ENCODE data around the gene GTF3C4. TPM values are rescaled to one million over a fixed set of nuclear protein-coding genes. Genes with fewer than 3 reads are reported as not detected.

Gene GTF3C4
- total and polyA plus RNA-seq, 2 experiments from 2014 or later: 9.5 to 39.6 TPM

GRCh38 chr9:132631280-132631679 is 39.0 kb upstream of the GTF3C4 start:
- H3K4me3 ChIP-seq: no peak overlapping the region
- H3K27ac Mint-ChIP-seq: no peak overlapping the region
- no peaks in the 10 kb centered on the region for H3K9me2 ChIP-seq (ENCODE audit: insufficient read depth)
- no peaks in the 10 kb centered on the region for H3K9me3 Mint-ChIP-seq
- peaks cover 10% of the 10 kb centered on the region for H3K4me1 ChIP-seq (ENCODE audit: insufficient read depth)
- no peak overlapping the region for H3K27ac ChIP-seq (ENCODE audit: low read depth)
- H3K4me2 ChIP-seq: no peak overlapping the region
- peaks cover 2% of the 10 kb centered on the region for H3K27me3 Mint-ChIP-seq (ENCODE audit: insufficient read depth, low read depth, poor library complexity)
- ATAC-seq (no peak), DNase-seq (ENCODE audit: low spot score) (no peak)
- H3K4me3 Mint-ChIP-seq: no peak overlapping the region
- H3K36me3 ChIP-seq (ENCODE audit: insufficient read depth): peaks cover 16% of the 10 kb centered on the region; the same call in 1 of the 2 replicates
- peaks cover 41% of the 10 kb centered on the region for H3K36me3 Mint-ChIP-seq (ENCODE audit: low read depth)
- no peaks in the 10 kb centered on the region for H3F3A ChIP-seq (replicated peaks; ENCODE audit: low read depth)
- TF ChIP-seq, protein P1, sequence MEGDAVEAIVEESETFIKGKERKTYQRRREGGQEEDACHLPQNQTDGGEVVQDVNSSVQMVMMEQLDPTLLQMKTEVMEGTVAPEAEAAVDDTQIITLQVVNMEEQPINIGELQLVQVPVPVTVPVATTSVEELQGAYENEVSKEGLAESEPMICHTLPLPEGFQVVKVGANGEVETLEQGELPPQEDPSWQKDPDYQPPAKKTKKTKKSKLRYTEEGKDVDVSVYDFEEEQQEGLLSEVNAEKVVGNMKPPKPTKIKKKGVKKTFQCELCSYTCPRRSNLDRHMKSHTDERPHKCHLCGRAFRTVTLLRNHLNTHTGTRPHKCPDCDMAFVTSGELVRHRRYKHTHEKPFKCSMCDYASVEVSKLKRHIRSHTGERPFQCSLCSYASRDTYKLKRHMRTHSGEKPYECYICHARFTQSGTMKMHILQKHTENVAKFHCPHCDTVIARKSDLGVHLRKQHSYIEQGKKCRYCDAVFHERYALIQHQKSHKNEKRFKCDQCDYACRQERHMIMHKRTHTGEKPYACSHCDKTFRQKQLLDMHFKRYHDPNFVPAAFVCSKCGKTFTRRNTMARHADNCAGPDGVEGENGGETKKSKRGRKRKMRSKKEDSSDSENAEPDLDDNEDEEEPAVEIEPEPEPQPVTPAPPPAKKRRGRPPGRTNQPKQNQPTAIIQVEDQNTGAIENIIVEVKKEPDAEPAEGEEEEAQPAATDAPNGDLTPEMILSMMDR (conservative IDR thresholded peaks at IDR 0.05; ENCODE audit: low read depth in 2 of 2): no peak
- no peak for TF ChIP-seq CREB1 (CRISPR knock-in tag; IDR thresholded peaks at IDR 0.05; ENCODE audit: low read depth)
- TF ChIP-seq ZNF114 (CRISPR knock-in tag; IDR thresholded peaks at IDR 0.05): no peak
- TF ChIP-seq ETS1 (IDR thresholded peaks at IDR 0.05): no peak
- TF ChIP-seq, protein P2, sequence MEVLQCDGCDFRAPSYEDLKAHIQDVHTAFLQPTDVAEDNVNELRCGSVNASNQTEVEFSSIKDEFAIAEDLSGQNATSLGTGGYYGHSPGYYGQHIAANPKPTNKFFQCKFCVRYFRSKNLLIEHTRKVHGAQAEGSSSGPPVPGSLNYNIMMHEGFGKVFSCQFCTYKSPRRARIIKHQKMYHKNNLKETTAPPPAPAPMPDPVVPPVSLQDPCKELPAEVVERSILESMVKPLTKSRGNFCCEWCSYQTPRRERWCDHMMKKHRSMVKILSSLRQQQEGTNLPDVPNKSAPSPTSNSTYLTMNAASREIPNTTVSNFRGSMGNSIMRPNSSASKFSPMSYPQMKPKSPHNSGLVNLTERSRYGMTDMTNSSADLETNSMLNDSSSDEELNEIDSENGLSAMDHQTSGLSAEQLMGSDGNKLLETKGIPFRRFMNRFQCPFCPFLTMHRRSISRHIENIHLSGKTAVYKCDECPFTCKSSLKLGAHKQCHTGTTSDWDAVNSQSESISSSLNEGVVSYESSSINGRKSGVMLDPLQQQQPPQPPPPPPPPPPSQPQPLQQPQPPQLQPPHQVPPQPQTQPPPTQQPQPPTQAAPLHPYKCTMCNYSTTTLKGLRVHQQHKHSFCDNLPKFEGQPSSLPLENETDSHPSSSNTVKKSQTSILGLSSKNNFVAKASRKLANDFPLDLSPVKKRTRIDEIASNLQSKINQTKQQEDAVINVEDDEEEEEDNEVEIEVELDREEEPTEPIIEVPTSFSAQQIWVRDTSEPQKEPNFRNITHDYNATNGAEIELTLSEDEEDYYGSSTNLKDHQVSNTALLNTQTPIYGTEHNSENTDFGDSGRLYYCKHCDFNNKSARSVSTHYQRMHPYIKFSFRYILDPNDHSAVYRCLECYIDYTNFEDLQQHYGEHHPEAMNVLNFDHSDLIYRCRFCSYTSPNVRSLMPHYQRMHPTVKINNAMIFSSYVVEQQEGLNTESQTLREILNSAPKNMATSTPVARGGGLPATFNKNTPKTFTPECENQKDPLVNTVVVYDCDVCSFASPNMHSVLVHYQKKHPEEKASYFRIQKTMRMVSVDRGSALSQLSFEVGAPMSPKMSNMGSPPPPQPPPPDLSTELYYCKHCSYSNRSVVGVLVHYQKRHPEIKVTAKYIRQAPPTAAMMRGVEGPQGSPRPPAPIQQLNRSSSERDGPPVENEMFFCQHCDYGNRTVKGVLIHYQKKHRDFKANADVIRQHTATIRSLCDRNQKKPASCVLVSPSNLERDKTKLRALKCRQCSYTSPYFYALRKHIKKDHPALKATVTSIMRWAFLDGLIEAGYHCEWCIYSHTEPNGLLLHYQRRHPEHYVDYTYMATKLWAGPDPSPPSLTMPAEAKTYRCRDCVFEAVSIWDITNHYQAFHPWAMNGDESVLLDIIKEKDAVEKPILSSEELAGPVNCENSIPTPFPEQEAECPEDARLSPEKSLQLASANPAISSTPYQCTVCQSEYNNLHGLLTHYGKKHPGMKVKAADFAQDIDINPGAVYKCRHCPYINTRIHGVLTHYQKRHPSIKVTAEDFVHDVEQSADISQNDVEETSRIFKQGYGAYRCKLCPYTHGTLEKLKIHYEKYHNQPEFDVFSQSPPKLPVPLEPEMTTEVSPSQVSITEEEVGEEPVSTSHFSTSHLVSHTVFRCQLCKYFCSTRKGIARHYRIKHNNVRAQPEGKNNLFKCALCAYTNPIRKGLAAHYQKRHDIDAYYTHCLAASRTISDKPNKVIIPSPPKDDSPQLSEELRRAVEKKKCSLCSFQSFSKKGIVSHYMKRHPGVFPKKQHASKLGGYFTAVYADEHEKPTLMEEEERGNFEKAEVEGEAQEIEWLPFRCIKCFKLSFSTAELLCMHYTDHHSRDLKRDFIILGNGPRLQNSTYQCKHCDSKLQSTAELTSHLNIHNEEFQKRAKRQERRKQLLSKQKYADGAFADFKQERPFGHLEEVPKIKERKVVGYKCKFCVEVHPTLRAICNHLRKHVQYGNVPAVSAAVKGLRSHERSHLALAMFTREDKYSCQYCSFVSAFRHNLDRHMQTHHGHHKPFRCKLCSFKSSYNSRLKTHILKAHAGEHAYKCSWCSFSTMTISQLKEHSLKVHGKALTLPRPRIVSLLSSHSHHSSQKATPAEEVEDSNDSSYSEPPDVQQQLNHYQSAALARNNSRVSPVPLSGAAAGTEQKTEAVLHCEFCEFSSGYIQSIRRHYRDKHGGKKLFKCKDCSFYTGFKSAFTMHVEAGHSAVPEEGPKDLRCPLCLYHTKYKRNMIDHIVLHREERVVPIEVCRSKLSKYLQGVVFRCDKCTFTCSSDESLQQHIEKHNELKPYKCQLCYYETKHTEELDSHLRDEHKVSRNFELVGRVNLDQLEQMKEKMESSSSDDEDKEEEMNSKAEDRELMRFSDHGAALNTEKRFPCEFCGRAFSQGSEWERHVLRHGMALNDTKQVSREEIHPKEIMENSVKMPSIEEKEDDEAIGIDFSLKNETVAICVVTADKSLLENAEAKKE (CRISPR knock-in tag; IDR thresholded peaks at IDR 0.05): no peak
- TF ChIP-seq, protein P3, sequence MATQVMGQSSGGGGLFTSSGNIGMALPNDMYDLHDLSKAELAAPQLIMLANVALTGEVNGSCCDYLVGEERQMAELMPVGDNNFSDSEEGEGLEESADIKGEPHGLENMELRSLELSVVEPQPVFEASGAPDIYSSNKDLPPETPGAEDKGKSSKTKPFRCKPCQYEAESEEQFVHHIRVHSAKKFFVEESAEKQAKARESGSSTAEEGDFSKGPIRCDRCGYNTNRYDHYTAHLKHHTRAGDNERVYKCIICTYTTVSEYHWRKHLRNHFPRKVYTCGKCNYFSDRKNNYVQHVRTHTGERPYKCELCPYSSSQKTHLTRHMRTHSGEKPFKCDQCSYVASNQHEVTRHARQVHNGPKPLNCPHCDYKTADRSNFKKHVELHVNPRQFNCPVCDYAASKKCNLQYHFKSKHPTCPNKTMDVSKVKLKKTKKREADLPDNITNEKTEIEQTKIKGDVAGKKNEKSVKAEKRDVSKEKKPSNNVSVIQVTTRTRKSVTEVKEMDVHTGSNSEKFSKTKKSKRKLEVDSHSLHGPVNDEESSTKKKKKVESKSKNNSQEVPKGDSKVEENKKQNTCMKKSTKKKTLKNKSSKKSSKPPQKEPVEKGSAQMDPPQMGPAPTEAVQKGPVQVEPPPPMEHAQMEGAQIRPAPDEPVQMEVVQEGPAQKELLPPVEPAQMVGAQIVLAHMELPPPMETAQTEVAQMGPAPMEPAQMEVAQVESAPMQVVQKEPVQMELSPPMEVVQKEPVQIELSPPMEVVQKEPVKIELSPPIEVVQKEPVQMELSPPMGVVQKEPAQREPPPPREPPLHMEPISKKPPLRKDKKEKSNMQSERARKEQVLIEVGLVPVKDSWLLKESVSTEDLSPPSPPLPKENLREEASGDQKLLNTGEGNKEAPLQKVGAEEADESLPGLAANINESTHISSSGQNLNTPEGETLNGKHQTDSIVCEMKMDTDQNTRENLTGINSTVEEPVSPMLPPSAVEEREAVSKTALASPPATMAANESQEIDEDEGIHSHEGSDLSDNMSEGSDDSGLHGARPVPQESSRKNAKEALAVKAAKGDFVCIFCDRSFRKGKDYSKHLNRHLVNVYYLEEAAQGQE (IDR thresholded peaks at IDR 0.05; ENCODE audit: unreplicated experiment): no peak
- no peak for TF ChIP-seq ZNF331 (CRISPR knock-in tag; IDR thresholded peaks at IDR 0.05; ENCODE audit: low read depth)
- TF ChIP-seq NANOG (IDR thresholded peaks at IDR 0.05; ENCODE audit: borderline replicate concordance): no peak
- TF ChIP-seq EZH2 (IDR thresholded peaks at IDR 0.05; ENCODE audit: low read depth, unreplicated experiment): no peak
- no peaks in the 10 kb centered on the region for H3K79me2 ChIP-seq (replicated peaks; ENCODE audit: insufficient read depth)
- H3K4me1 Mint-ChIP-seq: peaks cover 21% of the 10 kb centered on the region
- H4K20me1 ChIP-seq (replicated peaks; ENCODE audit: insufficient read depth): peaks cover 4% of the 10 kb centered on the region; the same call in 1 of the 2 replicates
- no peaks in the 10 kb centered on the region for H3K27me3 ChIP-seq (ENCODE audit: insufficient read depth)
- no peak overlapping the region for H2AFZ ChIP-seq

Data from GM23338 (cell line).